GM19455 (cell line): Measurements from ENCODE around the gene GNG7.
"Not testable (repeated sequence)": the region's sequence is repeated elsewhere in the genome, so short reads cannot be mapped to it uniquely, and the experiment has no call there.

Experiments used
- ATAC-seq: cut with Tn5 transposase; IDR thresholded peaks from one replicate; pipeline ENCODE4 v1.9.1; 2021; ENCODE audit not compliant: unreplicated experiment

Gene GNG7

DNA sequence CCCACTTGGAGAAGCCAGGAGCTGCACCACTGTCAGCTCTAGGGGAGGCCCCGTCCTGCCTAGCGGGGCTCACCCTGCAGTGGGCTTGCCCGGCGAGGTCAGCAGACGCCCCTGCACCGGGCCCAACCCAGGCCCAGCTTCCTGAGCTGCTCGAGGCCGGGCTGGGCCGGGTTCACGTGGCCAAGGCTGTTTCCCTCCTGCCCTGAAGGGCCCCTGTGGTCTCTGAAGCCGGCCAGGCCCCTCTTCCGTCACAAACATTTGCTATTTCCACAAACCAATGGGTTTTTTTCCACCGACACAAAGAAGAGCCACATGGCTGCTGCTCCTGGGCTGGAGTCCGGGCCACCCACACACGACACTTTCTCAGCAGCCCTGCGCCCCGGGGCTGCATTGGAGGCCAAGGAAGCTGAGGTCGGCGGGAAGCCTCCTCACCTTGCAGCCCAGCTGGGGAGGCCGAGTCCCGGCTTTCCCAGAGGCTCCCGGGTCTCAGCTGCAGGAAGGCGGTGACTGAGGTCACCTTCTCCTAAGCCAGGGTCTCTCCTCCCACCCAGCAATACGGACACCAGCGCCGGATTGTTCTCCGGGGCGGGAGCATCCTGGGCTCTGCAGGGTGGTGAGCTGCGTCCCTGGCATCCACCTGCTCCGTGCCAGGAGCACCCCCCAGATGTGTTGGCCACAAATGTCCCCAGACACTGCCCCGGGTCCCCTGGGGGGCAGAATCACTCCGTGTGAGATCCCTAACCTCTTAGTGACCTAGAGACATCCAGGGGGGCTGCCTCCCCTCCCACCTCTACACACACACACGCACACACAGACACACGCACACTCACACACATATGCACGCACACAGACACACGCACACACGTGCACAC is 146.0 kb downstream of the GNG7 start:
- ATAC-seq = no peak

DNA sequence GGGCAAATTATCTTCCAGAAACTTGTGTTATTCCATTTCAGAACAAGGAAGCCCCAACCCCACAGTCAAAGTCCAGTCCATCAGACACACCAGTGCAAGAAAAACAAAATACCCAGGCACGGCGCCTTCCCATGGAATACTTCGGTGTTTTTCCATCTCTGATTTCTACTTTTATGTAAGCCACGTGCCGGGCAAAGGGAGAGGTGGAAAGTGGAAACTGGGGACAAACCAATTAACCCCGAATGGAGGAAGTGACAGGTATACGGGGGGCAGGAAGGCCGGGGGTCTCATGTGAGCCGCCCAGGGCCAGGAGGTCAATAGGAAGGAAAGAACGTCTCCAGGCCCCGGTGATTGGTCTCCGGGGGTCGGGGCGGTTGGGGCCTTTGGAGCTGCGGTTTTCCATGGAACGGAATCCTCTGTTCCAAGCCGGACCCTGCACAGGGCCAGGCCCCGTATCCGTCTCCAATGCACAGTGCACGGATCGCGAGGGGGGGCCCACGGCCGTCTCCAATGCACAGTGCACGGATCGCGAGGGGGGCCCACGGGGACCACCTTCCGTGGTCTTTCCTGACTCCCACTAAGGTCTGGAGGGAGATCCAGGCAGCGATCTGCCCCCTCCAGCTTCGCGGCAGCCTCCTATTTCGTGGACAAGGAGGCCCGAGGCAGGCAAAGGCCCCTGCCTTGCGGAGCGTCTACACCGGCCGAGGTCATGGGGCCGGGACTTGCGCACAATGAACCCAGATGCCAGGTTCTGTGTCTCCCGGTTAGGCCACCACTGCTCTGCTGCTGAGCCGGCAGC is 146.9 kb downstream of the GNG7 start:
- no peak for ATAC-seq

DNA sequence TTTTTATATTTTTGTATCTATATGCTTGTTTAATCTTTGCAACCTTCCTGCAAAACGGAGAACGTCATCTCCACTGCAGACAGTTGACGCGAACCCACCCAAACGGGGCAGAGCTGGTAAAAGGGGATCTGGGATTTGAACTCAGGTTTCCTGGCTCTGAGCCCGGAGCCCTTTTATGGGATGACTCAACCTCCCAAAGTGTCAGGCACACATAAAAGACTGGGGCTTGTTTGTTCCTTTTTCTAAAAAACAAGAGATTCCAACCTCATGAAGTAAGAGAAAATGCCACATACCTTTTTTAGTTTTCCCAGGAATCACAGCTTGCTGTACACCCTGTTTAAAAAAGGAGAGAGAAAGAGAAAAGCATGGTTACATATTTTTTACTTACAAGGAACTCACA is 147.6 kb downstream of the GNG7 start:
- no peak for ATAC-seq

DNA sequence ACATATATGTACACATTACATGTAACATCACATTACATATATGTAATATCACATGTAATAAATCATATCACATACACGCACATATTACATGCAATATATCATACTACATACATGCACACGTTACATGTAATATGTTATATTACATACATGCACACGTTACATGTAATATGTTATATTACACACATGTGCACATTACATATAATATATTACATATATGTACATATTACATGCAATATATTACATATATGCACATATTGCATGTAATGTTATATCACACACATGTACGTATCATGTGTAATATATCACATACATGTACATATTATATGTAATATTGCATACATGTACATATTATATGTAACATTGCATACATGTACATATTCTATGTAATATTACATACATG is 149.0 kb downstream of the GNG7 start:
- no peak for ATAC-seq

DNA sequence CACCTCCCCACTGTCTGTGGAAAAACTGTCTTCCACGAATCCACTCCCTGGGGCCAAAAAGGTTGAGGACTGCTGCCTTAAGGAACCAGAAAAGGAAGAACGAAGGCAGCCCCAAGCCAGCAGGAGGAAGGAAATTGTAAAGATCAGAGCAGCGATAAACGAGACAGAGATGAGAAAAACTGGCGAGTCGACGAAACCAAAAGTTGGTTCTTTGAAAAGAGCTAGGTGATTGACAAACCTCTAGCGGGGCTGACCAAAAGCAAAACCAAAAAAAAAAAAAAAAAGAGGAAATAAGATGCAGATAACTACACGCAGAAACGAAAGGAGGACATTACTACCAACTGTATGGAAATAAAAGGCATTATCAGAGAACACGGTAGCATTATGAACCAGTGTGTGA is 149.6 kb downstream of the GNG7 start:
- ATAC-seq = no peak

DNA sequence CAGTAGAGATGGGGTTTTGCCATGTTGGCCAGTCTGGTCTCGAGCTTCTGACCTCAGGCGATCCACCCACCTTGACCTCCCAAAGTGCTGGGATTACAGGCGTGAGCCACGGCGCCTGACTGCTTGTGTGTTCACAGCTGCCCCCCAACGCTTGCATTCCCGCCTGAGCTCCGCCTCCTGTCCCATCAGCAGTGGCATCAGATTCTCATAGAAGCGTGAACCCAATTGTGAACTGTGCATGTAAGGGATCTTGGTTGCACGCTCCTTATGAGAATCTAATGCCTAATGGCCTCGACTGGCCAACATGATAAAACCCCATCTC is 150.7 kb downstream of the GNG7 start:
- no peak for ATAC-seq

DNA sequence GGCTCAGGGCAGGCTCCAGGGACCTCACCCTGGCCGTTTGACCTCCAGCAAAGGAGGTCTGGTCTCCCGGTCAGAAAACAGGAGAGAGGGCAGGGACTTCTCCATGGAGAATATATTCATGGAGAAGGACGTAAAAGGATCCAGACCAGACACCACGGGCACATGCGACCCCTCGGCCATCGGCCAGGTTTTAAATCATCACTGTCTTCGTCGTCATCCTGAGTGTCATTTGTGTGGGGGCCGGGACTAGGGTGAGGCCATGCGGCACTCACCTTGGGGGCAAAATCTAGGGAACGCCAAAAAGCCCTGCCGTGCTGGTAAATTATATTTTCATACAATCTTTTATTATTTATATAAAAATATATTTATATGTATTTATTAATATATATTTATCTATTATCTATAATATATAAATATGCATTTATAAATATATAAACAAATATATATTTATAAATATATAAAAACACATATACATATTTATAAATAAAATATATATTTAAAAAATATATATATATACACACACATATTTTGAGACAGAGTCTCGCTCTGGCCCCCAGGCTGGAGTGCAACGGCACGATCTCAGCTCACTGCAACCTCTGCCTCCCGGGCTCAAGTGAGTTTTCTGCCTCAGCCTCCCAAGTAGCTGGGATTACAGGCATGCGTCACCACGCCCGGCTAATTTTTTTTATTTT is 151.2 kb downstream of the GNG7 start:
- ATAC-seq = no peak

DNA sequence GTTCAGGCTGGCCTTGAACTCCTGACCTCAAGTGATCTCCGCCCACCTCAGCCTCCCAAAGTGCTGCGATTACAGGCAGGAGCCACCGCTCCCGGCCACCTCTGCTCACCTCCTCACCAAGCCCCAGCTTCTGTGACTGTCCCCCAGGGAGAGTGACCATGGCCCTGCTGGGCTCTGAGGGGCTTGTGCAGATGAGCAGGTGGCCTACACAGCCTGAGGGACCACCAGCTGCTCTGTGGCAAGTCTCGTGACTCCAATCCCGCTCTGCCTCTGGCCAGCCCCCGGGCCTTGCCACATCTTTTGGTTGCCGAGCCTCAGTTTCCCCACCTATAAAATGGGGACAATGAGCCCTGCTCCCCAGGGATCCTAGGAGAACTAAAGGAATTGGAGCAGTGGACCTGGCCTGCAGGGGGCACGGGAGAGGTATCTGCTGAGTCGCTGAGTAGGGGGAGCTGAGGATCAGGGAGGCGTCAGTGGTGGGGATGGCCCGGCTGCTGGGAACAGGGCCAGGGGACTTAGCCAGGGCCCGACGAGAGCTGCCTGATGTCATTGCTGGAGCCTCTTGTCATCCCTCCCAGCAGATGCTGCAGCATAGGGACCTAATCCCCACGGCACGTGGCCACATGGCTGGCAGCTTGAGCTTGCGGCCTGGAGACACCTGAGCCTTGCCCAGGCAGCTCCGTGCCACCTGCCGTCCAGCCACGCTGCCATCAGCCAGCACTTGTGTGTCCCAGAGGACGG is 151.9 kb downstream of the GNG7 start:
- ATAC-seq = no peak

DNA sequence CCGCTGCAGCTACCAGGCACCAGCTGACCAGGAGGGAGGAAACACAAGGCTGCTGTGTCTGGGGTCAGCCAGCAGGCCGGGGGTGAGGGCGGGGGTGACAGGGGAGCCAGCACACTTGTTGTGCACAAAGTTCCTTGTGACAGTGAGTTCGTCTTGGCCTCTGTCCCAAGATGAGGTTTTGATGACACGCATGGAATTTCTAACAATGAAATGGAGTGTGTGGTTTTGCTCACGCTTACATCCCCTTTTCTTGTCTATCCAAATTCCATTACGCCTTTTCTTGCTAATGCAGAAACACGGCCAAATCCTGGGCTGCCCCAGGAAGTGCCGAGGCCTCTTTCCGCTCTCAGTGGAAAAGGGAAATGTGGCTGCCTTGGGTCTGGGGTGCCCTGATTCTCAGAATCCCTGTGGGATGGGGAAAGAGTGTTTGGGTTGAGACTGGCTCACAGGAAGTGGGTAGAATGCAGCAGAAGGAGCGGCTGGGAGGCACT is 152.7 kb downstream of the GNG7 start:
- no peak for ATAC-seq

DNA sequence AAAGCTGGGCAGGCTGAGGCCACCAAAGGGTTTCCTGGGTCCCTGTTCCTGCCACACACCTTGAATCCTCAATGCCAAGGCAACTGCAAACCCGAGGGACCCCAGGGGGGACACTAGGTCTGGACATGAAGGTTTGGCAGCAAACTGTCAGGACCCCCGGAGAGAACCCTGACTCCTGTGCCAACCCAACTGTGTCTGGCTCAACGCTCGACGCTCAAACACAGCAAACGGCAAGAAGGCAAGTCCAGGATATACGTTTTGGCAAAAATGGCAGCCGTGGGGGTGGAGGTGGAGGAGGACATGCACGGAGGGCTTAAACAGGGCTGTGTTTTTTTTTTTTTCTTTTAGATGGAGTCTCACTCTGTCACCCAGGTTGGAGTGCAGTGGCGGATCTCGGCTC is 153.5 kb downstream of the GNG7 start:
- ATAC-seq = no peak

DNA sequence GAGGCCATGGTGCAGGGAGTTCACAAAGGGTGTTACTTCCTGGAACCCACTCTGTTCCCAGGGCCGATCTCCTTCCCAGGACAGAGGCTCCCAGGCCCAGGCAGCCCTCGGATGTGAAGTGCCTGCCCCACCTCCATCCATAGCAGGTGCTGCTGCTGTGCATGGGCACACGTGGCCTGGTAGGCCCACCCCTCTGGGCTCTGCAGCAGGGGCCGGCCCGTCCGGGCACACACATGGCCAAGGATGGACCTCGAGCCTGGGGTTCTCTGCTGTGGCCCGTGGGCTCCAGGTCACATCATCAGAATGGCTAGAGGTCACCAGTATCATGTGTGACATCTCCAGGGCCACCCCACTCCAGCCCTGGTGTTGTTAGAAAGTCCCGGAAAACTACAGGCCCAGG is 154.8 kb downstream of the GNG7 start:
- no peak for ATAC-seq

DNA sequence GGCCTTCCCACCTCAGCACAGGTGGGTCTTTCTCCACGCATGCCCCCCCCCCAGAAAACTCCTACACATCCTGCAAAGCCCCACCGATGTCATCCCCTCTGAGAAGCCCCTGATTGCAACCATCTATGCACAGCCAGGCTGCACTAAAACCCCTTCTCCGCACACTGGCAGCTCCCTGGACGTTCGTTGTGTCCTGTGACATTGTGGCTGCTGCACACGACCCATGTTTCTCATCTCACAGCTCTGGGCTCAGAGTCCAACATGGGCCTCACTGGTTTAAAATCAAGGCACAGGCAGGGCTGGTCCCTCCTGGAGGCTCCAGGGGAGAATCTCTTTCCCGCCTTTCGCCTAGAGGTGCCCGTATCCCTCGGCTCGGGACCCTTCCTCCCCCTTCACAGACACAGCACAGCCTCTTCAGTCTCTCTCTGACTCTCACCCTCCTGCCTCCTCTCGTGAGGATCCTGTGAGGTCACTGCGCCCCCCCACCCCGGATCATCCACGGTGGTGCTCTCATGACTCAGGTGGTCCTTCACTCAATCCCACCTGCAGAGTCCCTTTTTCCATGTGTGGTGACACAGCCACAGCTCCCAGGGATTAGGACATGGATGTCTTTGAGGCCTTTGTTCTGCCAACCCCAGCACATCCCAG is 155.3 kb downstream of the GNG7 start:
- ATAC-seq = no peak

DNA sequence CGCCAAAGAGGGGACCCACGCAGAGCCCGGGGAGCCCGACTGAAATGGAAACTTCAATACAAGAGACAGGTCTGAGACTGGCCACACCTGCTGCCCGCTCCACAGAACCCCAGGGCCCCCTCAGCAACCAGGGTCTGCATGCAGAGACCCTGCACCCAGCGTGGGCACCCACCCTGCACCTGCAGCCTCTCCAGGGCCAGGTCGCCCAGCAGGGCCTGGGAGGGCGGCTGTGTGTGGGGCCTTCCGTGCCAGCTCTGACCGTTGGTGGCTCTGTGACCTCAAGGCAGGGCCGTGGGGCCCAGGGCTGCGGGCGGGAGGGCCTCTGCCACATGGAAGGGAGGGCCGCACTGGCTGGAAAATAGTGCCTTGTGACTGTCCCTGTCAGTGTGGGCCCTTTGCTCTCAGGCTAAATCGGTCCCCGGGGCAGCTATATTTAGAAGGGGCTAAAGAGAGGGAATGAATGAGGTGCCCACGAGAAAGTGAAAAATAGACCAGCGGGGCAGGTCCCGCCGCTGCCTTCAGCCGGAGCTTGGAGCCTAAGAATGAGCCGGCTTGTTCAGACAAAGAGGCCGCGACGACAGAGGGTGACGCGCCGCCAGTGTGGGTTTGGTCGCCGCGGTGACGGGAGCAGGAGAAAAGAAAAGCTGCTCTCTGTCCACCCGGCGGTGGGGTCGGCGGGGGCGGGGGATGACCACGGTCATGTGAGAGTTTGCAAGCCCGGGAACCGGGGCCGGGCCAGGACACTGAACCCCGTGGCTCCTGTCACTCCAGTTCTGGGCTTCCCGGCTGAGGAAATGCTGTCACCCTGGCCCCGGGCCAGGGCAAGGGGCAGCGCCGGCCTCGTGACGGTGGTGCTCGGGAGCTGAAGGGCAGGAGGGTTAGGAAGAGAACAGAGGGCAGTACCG is 156.1 kb downstream of the GNG7 start:
- no peak for ATAC-seq

DNA sequence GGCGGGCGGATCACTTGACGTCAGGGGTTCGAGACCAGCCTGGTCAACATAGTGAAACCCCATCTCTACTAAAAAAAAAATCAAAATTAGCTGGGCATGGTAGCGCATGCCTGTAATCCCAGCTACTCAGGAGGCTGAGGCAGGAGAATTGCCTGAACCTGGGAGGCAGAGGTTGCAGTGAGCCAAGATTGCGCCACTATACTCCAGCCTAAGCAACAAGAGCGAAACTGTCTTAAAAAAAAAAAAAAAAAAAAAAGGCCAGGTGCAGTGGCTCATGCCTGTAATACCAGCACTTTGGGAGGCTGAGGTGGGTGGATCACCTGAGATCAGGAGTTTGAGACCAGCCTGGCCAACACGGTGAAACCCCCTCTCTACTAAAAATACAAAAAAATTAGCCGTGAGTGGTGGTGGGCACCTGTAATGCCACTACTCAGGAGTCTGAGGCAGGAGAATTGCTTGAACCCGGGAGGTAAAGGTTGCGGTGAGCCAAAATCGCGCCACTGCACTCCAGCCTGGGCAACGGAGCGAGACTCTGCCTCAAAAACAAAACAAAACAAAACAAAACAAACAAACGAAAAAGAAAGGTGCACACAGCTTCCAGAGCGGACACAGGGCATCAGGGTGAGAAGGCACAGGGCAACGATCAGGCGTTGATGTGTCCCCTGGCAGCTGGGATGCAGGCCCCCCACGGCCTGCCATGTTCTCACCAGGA is 156.9 kb downstream of the GNG7 start:
- ATAC-seq = not testable (repeated sequence)

DNA sequence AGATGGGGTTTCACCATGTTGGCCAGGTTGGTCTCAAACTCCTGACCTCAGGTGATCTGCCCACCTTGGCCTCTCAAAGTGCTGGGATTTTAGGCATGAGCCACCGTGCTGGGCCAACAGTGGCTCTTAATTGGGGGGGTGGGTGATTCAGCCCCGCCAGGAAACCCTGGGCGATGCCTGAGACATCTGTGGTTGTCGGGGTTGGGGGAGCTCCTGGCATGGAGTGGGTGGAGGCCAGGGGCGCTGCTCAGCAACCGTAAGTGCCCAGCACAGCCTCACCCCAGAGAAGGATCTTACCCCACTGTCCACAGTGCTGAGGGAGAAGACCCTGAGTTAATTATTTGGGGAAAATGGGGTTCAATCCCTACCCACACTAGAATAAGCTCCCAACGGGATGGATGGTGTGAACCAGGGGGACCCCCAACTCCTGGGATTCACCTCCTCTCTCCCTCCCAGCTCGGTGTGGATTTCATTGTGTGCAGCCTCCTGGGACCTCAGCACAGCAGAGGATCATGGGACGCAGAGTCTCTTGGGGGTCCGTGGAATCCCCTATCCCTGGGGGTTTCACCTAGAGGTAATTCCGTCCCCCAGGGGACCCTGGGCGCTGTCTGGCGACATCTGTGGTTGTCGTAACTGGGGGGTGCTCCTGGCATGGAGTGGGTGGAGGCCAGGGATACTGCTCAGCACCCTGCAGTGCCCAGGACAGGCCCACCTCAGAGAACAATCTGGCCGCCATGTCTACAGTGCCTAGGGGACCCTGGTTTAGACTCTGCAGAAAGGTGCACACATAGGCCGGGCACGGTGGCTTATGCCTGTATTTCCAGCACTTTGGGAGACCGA is 157.7 kb downstream of the GNG7 start:
- no peak for ATAC-seq

DNA sequence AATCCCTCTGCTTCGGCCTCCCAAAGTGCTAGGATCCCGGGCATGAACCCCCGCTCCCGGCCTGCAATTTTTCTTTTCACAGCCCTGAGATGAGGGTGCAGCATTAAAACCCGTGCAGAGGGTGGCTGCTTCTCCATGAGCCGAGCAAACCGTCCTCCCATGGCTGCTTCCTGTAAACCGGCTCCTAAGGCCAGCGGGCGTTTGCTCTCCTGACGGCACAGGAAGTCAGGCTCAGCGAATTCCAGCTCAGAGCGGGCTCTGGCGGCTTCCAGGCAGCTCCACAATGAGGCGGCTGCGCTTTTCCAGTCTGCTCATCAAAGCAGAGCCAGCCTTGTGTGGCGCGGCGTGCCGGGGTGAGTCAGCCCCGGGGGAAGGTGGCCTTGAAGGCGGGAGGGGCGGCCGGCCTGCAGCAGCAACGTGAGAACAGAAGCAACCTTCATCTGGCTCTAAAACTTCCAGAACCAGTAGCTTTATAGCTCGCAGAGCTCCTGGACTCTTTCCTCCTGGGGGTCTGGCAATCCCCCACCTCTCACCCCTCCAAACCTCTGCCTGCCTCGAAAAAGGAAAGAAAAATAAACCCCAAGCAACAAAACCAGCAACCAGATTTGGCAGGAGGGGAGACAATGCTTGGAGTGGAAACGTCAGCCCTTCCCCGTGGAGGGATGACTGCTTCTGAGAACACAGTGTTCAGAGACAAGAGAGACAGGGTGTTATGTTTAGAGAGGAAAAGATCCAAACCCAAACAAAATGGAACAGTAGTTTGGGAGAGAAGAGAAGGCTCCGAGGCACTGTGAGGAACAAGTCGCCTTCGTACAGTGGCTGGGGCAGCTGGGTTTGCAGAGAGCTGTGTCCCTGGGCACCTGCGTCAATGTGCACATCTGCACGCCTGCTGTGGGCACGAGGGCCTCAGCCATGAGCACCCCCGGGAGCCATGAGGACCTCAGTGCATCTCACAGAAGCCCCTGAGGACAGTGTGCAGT is 158.7 kb downstream of the GNG7 start:
- ATAC-seq = no peak

DNA sequence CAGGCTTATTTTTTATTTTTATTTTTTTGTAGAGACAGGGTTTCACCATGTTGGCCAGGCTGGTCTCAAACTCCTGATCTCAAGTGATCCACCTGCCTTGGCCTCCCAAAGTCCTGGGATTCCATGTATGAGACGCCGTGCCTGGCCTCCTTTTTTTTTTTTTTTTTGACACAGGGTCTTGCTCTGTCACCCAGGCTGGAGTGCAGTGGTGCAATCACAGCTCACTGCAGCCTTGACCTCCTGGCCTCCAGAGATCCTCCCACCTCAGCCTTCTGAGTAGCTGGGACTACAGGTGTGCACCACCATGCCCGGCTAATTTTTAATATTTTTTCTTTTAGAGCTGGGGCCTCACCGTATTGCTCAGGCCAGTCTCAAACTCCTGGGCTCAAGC is 159.4 kb downstream of the GNG7 start:
- not testable (repeated sequence) for ATAC-seq
